ENCODE measurements around the gene DTNA.

DNA sequence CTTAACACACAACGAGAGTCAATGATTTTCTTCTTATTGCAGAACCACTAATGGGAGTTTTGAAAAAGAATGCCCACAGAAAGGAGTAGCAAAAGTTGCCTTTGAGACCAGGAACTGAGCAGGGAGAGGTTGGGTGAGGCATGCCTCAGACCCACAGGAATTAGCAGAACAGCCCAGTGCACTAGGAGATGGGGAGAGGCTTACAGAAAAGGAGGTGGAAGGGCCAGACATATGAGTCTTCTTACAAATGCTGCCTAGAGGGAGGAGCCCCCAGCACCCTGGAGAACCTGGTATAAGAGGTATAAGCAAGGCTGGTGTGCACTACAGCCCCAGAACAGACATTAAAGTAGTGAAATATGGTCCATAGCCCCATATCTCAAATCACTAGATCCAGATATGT, 162.0 kb downstream of the DTNA start:
- TF ChIP-seq, protein P1, sequence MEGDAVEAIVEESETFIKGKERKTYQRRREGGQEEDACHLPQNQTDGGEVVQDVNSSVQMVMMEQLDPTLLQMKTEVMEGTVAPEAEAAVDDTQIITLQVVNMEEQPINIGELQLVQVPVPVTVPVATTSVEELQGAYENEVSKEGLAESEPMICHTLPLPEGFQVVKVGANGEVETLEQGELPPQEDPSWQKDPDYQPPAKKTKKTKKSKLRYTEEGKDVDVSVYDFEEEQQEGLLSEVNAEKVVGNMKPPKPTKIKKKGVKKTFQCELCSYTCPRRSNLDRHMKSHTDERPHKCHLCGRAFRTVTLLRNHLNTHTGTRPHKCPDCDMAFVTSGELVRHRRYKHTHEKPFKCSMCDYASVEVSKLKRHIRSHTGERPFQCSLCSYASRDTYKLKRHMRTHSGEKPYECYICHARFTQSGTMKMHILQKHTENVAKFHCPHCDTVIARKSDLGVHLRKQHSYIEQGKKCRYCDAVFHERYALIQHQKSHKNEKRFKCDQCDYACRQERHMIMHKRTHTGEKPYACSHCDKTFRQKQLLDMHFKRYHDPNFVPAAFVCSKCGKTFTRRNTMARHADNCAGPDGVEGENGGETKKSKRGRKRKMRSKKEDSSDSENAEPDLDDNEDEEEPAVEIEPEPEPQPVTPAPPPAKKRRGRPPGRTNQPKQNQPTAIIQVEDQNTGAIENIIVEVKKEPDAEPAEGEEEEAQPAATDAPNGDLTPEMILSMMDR (IDR thresholded peaks at IDR 0.05; ENCODE audit: low read length): no peak
- no peak for TF ChIP-seq EZH2 (IDR thresholded peaks at IDR 0.05; ENCODE audit: borderline replicate concordance, low read length)

Measured in OCI-LY1 (cell line).